GM12878 (cell line): Measurements from ENCODE around the gene WBP11. TPM values are rescaled to one million over a fixed set of nuclear protein-coding genes. Genes with fewer than 3 reads are reported as not detected.

Source experiments
- ATAC-seq: fragments of 200-7000 bp; cut with Tn5 transposase; 3 replicates; pipeline ENCODE4 v1.9.1; 2020; ENCODE audit warnings: mild to moderate bottlenecking, moderate library complexity
- BruUV-seq: library from RNA; stranded (reverse); fragments of 400-500 nt; replicated peaks from 2 replicates; lab custom pipeline; 2021; lab: Mats Ljungman, UMichigan
- CTCF ChIA-PET: fragments of 300-600 bp; sonication (Branson Sonifier 250); formaldehyde crosslinking; extraction: SDS; loops from one replicate; lab custom pipeline; 2021; ENCODE audit warnings: inconsistent platforms; lab: Yijun Ruan, JAX
- POLR2A ChIA-PET: fragments of 350-600 bp; formaldehyde crosslinking; extraction: SDS; loops from one replicate; lab custom pipeline; 2021; ENCODE audit warnings: inconsistent platforms; lab: Charles Lee
- RAD21 ChIA-PET: fragments of 300-600 bp; sonication (Branson Sonifier 250); formaldehyde crosslinking; loops from one replicate; lab custom pipeline; 2023; ENCODE audit warnings: antibody characterized with exemption; ENCODE audit not compliant: unreplicated experiment; lab: Charles Lee
- SMC1A ChIA-PET: fragments of 300-600 bp; sonication (Branson Sonifier 250); formaldehyde crosslinking; loops from one replicate; lab custom pipeline; 2023; ENCODE audit not compliant: unreplicated experiment, uncharacterized antibody; lab: Charles Lee
- DNase-seq: peaks from one replicate; pipeline ENCODE4 v3.0.0-alpha.2; 2011; ENCODE audit warnings: low read depth, low spot score
- FAIRE-seq: peaks from 3 replicates; lab custom pipeline; 2011; peaks lifted over from hg19 to GRCh38; lab: Jason Lieb, UNC
- H2AFZ ChIP-seq: 2 replicates; pipeline ENCODE4 v1.6.0; 2011; ENCODE audit warnings: low read depth, low read length, control low read depth; ENCODE audit not compliant: control insufficient read depth
- H3K27ac ChIP-seq: 2 replicates; pipeline ENCODE4 v1.5.1; 2011; ENCODE audit warnings: control low read depth; ENCODE audit not compliant: control insufficient read depth, insufficient read depth
- H3K27me3 ChIP-seq, 2 experiments: replicated peaks in 1 of 2; 2 replicates each; pipeline versions ENCODE4 v1.6.0 to v1.6.1; 2011; ENCODE audit warnings: low read length in 1 of 2; ENCODE audit not compliant: control insufficient read depth in 2 of 2, insufficient read depth in 2 of 2
- H3K36me3 ChIP-seq, 2 experiments: 2 replicates each; pipeline ENCODE4 v1.5.1; 2011; ENCODE audit warnings: low read length in 1 of 2; ENCODE audit not compliant: control insufficient read depth in 2 of 2, insufficient read depth in 2 of 2
- H3K4me1 ChIP-seq: 2 replicates; pipeline ENCODE4 v1.6.1; 2011; ENCODE audit warnings: mild to moderate bottlenecking, low read length, moderate library complexity, mixed read lengths; ENCODE audit not compliant: control insufficient read depth, insufficient read depth
- H3K4me2 ChIP-seq: 2 replicates; pipeline ENCODE4 v1.6.0; 2011; ENCODE audit warnings: control low read depth; ENCODE audit not compliant: control insufficient read depth, insufficient read depth
- H3K4me3 ChIP-seq: fragments of 200-600 bp; sonication (generic); 2 replicates; pipeline ENCODE4 v1.5.1; 2016
- H3K79me2 ChIP-seq: 2 replicates; pipeline ENCODE4 v1.6.0; 2011; ENCODE audit warnings: low read length; ENCODE audit not compliant: control insufficient read depth, insufficient read depth
- H3K9ac ChIP-seq: 2 replicates; pipeline ENCODE4 v1.8.0; 2011; ENCODE audit warnings: low read length, control low read depth, mixed read lengths; ENCODE audit not compliant: control insufficient read depth, insufficient read depth
- H3K9me3 ChIP-seq: replicated peaks from 3 replicates; pipeline ENCODE4 v1.5.1; 2011; ENCODE audit warnings: mild to moderate bottlenecking, low read length; ENCODE audit not compliant: control insufficient read depth, insufficient read depth
- H4K20me1 ChIP-seq: 2 replicates; pipeline ENCODE4 v1.6.0; 2011; ENCODE audit not compliant: control insufficient read depth, insufficient read depth
- ATF2 ChIP-seq: IDR thresholded peaks from 2 replicates; pipeline ENCODE4 v1.6.1; 2012; ENCODE audit warnings: low read length, inconsistent platforms
- BACH1 ChIP-seq: fragments of 450-650 bp; IDR thresholded peaks from 2 replicates; pipeline ENCODE4 v1.6.1; 2017; ENCODE audit warnings: mild to moderate bottlenecking, borderline replicate concordance
- CREB1 ChIP-seq: IDR thresholded peaks from 2 replicates; pipeline ENCODE4 v1.6.1; 2012; ENCODE audit warnings: low read depth, mild to moderate bottlenecking, inconsistent platforms
- CREM ChIP-seq: IDR thresholded peaks from 2 replicates; pipeline ENCODE4 v1.6.1; 2014; ENCODE audit warnings: antibody characterized with exemption, low read depth
- EP300 ChIP-seq, 2 experiments: fragments of 150-350 bp in 1 of 2; IDR thresholded peaks; 2 replicates each; pipeline ENCODE4 v1.6.1; 2011 to 2012; ENCODE audit warnings: low read depth in 2 of 2, low read length in 2 of 2, borderline replicate concordance in 1 of 2, improper control_type of control experiment in 1 of 2, inconsistent platforms in 1 of 2; ENCODE audit not compliant: control insufficient read depth in 1 of 2
- GABPA ChIP-seq: IDR thresholded peaks from 2 replicates; pipeline ENCODE4 v1.6.1; 2014; ENCODE audit warnings: antibody characterized with exemption, low read depth, mild to moderate bottlenecking, inconsistent platforms
- NFIC ChIP-seq: IDR thresholded peaks from 2 replicates; pipeline ENCODE4 v1.6.1; 2012; ENCODE audit warnings: low read depth, mild to moderate bottlenecking, inconsistent platforms, low read length, moderate library complexity
- POLR2AphosphoS5 ChIP-seq: IDR thresholded peaks from 2 replicates; pipeline ENCODE4 v1.6.1; 2011; ENCODE audit warnings: mild to moderate bottlenecking, low read length, inconsistent platforms
- RELA ChIP-seq: fragments of 450-650 bp; IDR thresholded peaks from 2 replicates; pipeline ENCODE4 v1.8.0; 2014; ENCODE audit warnings: borderline replicate concordance; ENCODE audit not compliant: partially characterized antibody
- RELB ChIP-seq: fragments of 450-650 bp; IDR thresholded peaks from 2 replicates; pipeline ENCODE4 v1.6.1; 2017; ENCODE audit warnings: low read depth, mild to moderate bottlenecking, moderate library complexity
- SPI1 ChIP-seq: IDR thresholded peaks from 2 replicates; pipeline ENCODE4 v1.6.1; 2011; ENCODE audit warnings: low read depth, mild to moderate bottlenecking, low read length, moderate library complexity, borderline replicate concordance; ENCODE audit not compliant: insufficient read depth
- TCF12 ChIP-seq: IDR thresholded peaks from 2 replicates; pipeline ENCODE4 v1.6.1; 2011; ENCODE audit warnings: low read depth, mild to moderate bottlenecking, low read length
- WGBS: methylation state at CpG from one replicate; pipeline ENCODE4 v1.1.6; 2016; ENCODE audit warnings: low lambda C conversion rate; ENCODE audit not compliant: insufficient replicate concordance, insufficient coverage; ENCODE audit errors: missing lambda C conversion rate; 5-methylcytosine and 5-hydroxymethylcytosine counted together
- in situ Hi-C: fragments of 300-500 bp; cut with MboI; formaldehyde crosslinking; loops from 9 replicates; pipeline ENCODE4 v1.14.3; 2018; ENCODE audit warnings: mixed read lengths
- intact Hi-C: fragments of 100-400 bp; cut with micrococcal nuclease; formaldehyde crosslinking; loops from one replicate; pipeline ENCODE4 v1.14.2; 2022; ENCODE audit not compliant: unreplicated experiment
- polyA plus RNA-seq, 11 experiments: library from polyadenylated mRNA; depleted of rRNA in 4 of 11; unstranded in 6 of 11; stranded (reverse) in 5 of 11; fragments of >200 nt; fragmentation: Nextera tagmentation in 4 of 11; fragmentation: Illumina TruSeq in 1 of 11; extraction: Ambion mirVana in 4 of 11; extraction: Trizol in 1 of 11; gene quantifications; 1 replicate in 1 of 11; 2 replicates in 10 of 11; pipeline versions ENCODE4 v1.2.1 to v1.2.3, GENCODE V29; 2011 to 2016; ENCODE audit warnings: inconsistent platforms in 2 of 11, missing spikeins in 2 of 11, low read depth in 1 of 11
- total RNA-seq, 4 experiments: library from RNA; depleted of rRNA in 3 of 4; stranded (reverse); fragments of >200 nt in 3 of 4; fragmentation: Illumina TruSeq in 1 of 4; extraction: Trizol in 1 of 4; gene quantifications; 2 replicates each; pipeline versions ENCODE4 v1.2.1 to v1.2.3, GENCODE V29; 2013 to 2021

WBP11 gene
- total and polyA plus RNA-seq, 10 of the 15 experiments (the other 5 are each of a cell fraction or from before 2014, with no cell fraction given), result 11.5 to 107 (median 29.1) TPM

GRCh38 chr12:14802247-14802646, 1.0 kb downstream of the WBP11 start:
- H4K20me1 ChIP-seq, result no peaks in the 10 kb centered on the region
- DNase-seq (no peak), ATAC-seq (no peak), FAIRE-seq (peak; percentile 13)
- peaks cover 52% of the 10 kb centered on the region for H3K79me2 ChIP-seq
- ChIA-PET CTCF (interaction anchor here (0.6 to 5.5 kb wide), 10 partner anchors 9 to 84 kb away, joined by 3 to 38 read pairs (median 4); a partner anchor contains a TSS), POLR2A (interaction anchor here (1.0 to 4.6 kb wide), 7 partner anchors 9 to 150 kb away, joined by 3 to 41 read pairs (median 7); a partner anchor contains a TSS), SMC1A (interaction anchor here (0.7 to 7.2 kb wide), 14 partner anchors 9 to 194 kb away, joined by 3 to 52 read pairs (median 4); a partner anchor contains a TSS), RAD21 (interaction anchor here (0.8 to 7.4 kb wide), 6 partner anchors 13 to 160 kb away, joined by 3 to 89 read pairs (median 6); partner anchors contain the start of gene ARHGDIB)
- H3K36me3 ChIP-seq, result peaks cover 5 to 7% of the 10 kb centered on the region in 2 experiments; a peak in 3 of 4 replicates
- peak overlapping the region; percentile 82 for H3K9ac ChIP-seq
- no TSS peak for BruUV-seq
- H3K9me3 ChIP-seq, result no peaks in the 10 kb centered on the region
- 67% methylated on average over 4 of the region's 4 CpGs for WGBS
- in situ Hi-C loops, result no loop called here
- intact Hi-C loops, result loop anchor here (2.0 kb wide), 1 partner anchor 27 kb away; a partner anchor contains a TSS
- H3K4me1 ChIP-seq, result peaks cover 3% of the 10 kb centered on the region; the same call in 1 of the 2 replicates
- TF ChIP-seq RELA (no peak), TCF12 (peak; percentile 52; the same call in 1 of the 2 replicates), SPI1 (no peak)
- peak overlapping the region; percentile 98 for H3K4me3 ChIP-seq
- no peaks in the 10 kb centered on the region for H3K27me3 ChIP-seq
- H3K4me2 ChIP-seq, result peak overlapping the region; percentile 89
- H3K27ac ChIP-seq, result peak overlapping the region; percentile 8; the same call in 1 of the 2 replicates
- H2AFZ ChIP-seq, result no peak overlapping the region

- H3K4me3 ChIP-seq, result no peak overlapping the region
- H3K36me3 ChIP-seq, result peaks cover 5 to 41% of the 10 kb centered on the region in 2 experiments
- no peak overlapping the region for H2AFZ ChIP-seq
- H4K20me1 ChIP-seq, result no peaks in the 10 kb centered on the region
- POLR2A ChIA-PET, result interaction anchor here (1.2 kb wide), 1 partner anchor 8 kb away, joined by 4 read pairs; the partner anchor contains the start of genes C12orf60 and WBP11
- ATAC-seq (peak; percentile 65), DNase-seq (no peak), FAIRE-seq (no peak)
- no peak overlapping the region for H3K27ac ChIP-seq
- intact Hi-C loops, result no loop called here
- H3K9ac ChIP-seq, result no peak overlapping the region
- no TSS peak for BruUV-seq
- H3K27me3 ChIP-seq, result no peaks in the 10 kb centered on the region
- no peaks in the 10 kb centered on the region for H3K4me1 ChIP-seq
- CTCF ChIA-PET, result interaction anchor here (1.2 to 1.6 kb wide), 3 partner anchors 10 to 18 kb away, joined by 3 to 4 read pairs (median 4); no protein-coding TSS in a partner anchor
- H3K79me2 ChIP-seq, result peaks cover 10% of the 10 kb centered on the region
- SMC1A ChIA-PET, result interaction anchor here (0.7 to 0.9 kb wide), 2 partner anchors 11 to 16 kb away, joined by 3 read pairs; no protein-coding TSS in a partner anchor
- no peak overlapping the region for H3K4me2 ChIP-seq
- WGBS, result 34% methylated on average over 4 of the region's 4 CpGs
- in situ Hi-C loops, result loop anchor here (25.0 kb wide), 2 partner anchors 1092 to 1983 kb away; partner anchors contain the start of genes DDX47 and STRAP
- RAD21 ChIA-PET, result interaction anchor here (1.2 to 1.5 kb wide), 2 partner anchors 9 to 19 kb away, joined by 4 to 6 read pairs; no protein-coding TSS in a partner anchor
- H3K9me3 ChIP-seq, result no peaks in the 10 kb centered on the region
- TF ChIP-seq NFIC, result peak; percentile 41; the same call in 1 of the 2 replicates
- TF ChIP-seq GABPA, result 0 out of 2 replicates have a peak, but pooled peaks have one; percentile 30
- peak; percentile 77; the same call in 1 of the 2 replicates for TF ChIP-seq CREB1
- peak; percentile 66; the same call in 1 of the 2 replicates for TF ChIP-seq CREM
- no peak for TF ChIP-seq BACH1
- TF ChIP-seq RELB, result 0 out of 2 replicates have a peak, but pooled peaks have one; percentile 19
- TF ChIP-seq ATF2, result peak; percentile 60; the same call in 1 of the 2 replicates
- peak in 1 of 2 experiments; percentile 20; a peak in 1 of 4 replicates for TF ChIP-seq EP300 (IDR thresholded peaks at IDR 0.05; ENCODE audit: borderline replicate concordance in 1 of 2, control insufficient read depth in 1 of 2, low read depth in 2 of 2, low read length in 2 of 2)
- no peak for TF ChIP-seq POLR2AphosphoS5
Observed at GRCh38 chr12:14795028-14795448, 8.2 kb downstream of the WBP11 start.
